K562 (cell line): Measurements from ENCODE around the gene ERCC2. TPM values are rescaled to one million over a fixed set of nuclear protein-coding genes. Genes with fewer than 3 reads are reported as not detected.

ENCODE experiments used
- ATAC-seq: fragments of 200-7000 bp; cut with Tn5 transposase; 3 replicates; pipeline ENCODE4 v1.9.1; 2020; ENCODE audit warnings: moderate library complexity
- BruUV-seq: library from RNA; stranded (reverse); fragments of 400-500 nt; replicated peaks from 2 replicates; lab custom pipeline; 2021; lab: Mats Ljungman, UMichigan
- CTCF ChIA-PET: fragments of 300-600 bp; formaldehyde crosslinking; extraction: SDS; loops from one replicate; lab custom pipeline; 2021; ENCODE audit warnings: low intra/inter-chr PET ratio; lab: Yijun Ruan, JAX
- POLR2A ChIA-PET: fragments of 300-600, 350-650 bp; sonication (Branson Sonifier 250); formaldehyde crosslinking; extraction: SDS; loops from one replicate; lab custom pipeline; 2021; ENCODE audit warnings: antibody characterized with exemption, inconsistent platforms; lab: Yijun Ruan, JAX
- DNase-seq, 4 experiments: peaks; one replicate each; pipeline versions ENCODE4 v3.0.0 to v3.0.0-alpha.2; 2011 to 2018; ENCODE audit warnings: low spot score in 3 of 4, mixed read lengths in 3 of 4; ENCODE audit errors: extremely low read depth in 1 of 4
- FAIRE-seq: peaks from 2 replicates; lab custom pipeline; 2011; peaks lifted over from hg19 to GRCh38; lab: Jason Lieb, UNC
- H2AFZ ChIP-seq: 2 replicates; pipeline ENCODE4 v1.6.0; 2011; ENCODE audit warnings: low read depth, low read length, control low read depth, inconsistent platforms
- H3K27ac ChIP-seq: fragments of 200-600 bp; 3 replicates; pipeline ENCODE4 v1.8.0; 2011; ENCODE audit warnings: low read depth, mild to moderate bottlenecking, control low read depth, inconsistent platforms, low read length, moderate library complexity, mixed read lengths; ENCODE audit errors: extremely low read depth
- H3K27me3 ChIP-seq, 2 experiments: fragments of 300-600 bp in 1 of 2; 2 replicates in 1 of 2; 3 replicates in 1 of 2; pipeline versions ENCODE4 v1.6.0 to v1.8.0; 2011; ENCODE audit warnings: inconsistent platforms in 2 of 2, low read length in 2 of 2, mild to moderate bottlenecking in 1 of 2, mixed read lengths in 1 of 2, moderate library complexity in 1 of 2; ENCODE audit not compliant: control insufficient read depth in 2 of 2, insufficient read depth in 2 of 2
- H3K36me3 ChIP-seq: fragments of 300-600 bp; 3 replicates; pipeline ENCODE4 v1.8.0; 2011; ENCODE audit warnings: mild to moderate bottlenecking, low read length, inconsistent platforms; ENCODE audit not compliant: control insufficient read depth, insufficient read depth
- H3K4me1 ChIP-seq, 2 experiments: fragments of 200-600 bp in 1 of 2; replicated peaks in 1 of 2; 2 replicates in 1 of 2; 3 replicates in 1 of 2; pipeline versions ENCODE4 v1.5.1 to v1.8.0; 2011; ENCODE audit warnings: inconsistent platforms in 2 of 2, low read length in 2 of 2, mild to moderate bottlenecking in 1 of 2, mixed read lengths in 1 of 2, moderate library complexity in 1 of 2; ENCODE audit not compliant: control insufficient read depth in 2 of 2, insufficient read depth in 2 of 2
- H3K4me2 ChIP-seq: 2 replicates; pipeline ENCODE4 v1.6.1; 2011; ENCODE audit warnings: low read length, control low read depth, inconsistent platforms, mixed read lengths; ENCODE audit not compliant: insufficient read depth
- H3K4me3 ChIP-seq: fragments of 200-600 bp; sonication (generic), shearing (Covaris generic); 2 replicates; pipeline ENCODE4 v1.5.1; 2016; ENCODE audit warnings: control low read depth, inconsistent platforms
- H3K79me2 ChIP-seq: fragments of 200-600 bp; 3 replicates; pipeline ENCODE4 v1.8.0; 2011; ENCODE audit warnings: low read length, inconsistent platforms; ENCODE audit not compliant: control insufficient read depth, insufficient read depth
- H3K9ac ChIP-seq, 2 experiments: 2 replicates each; pipeline versions ENCODE4 v1.6.0 to v1.6.1; 2011; ENCODE audit warnings: low read depth in 2 of 2, low read length in 2 of 2, control low read depth in 1 of 2, inconsistent platforms in 1 of 2, mild to moderate bottlenecking in 1 of 2, mixed read lengths in 1 of 2; ENCODE audit not compliant: insufficient read depth in 1 of 2
- H3K9me1 ChIP-seq: one replicate; pipeline ENCODE4 v1.6.0; 2011; ENCODE audit warnings: inconsistent platforms, mild to moderate bottlenecking, low read length, moderate library complexity; ENCODE audit not compliant: control insufficient read depth, insufficient read depth
- H3K9me3 ChIP-seq: replicated peaks from 2 replicates; pipeline ENCODE4 v1.5.1; 2011; ENCODE audit warnings: low read depth, low read length, inconsistent platforms; ENCODE audit not compliant: control insufficient read depth, insufficient read depth
- H4K20me1 ChIP-seq: replicated peaks from 2 replicates; pipeline ENCODE4 v1.6.1; 2011; ENCODE audit warnings: low read length, inconsistent platforms, mixed read lengths; ENCODE audit not compliant: control insufficient read depth, insufficient read depth
- BCOR ChIP-seq: fragments of 450-650 bp; IDR thresholded peaks from 2 replicates; pipeline ENCODE4 v1.6.1; 2016
- RBM25 ChIP-seq: fragments of 200-400 bp; formaldehyde crosslinking; IDR thresholded peaks from 2 replicates; pipeline ENCODE4 v1.6.1; 2018; ENCODE audit warnings: low read length, low read depth, moderate library complexity; ENCODE audit not compliant: severe bottlenecking
- ZBTB33 ChIP-seq: sonication (generic); formaldehyde crosslinking; IDR thresholded peaks from 2 replicates; pipeline ENCODE4 v1.8.1; 2023; ENCODE audit warnings: mild to moderate bottlenecking, missing genetic modification reagents
- ZFP36 ChIP-seq: fragments of 150-350 bp; IDR thresholded peaks from 2 replicates; pipeline ENCODE4 v1.6.1; 2018; ENCODE audit warnings: low read length, low read depth; ENCODE audit not compliant: partially characterized antibody
- ZNF174 ChIP-seq: fragments of 250-450 bp; sonication (Bioruptor Pico); IDR thresholded peaks from 2 replicates; pipeline ENCODE4 v1.4.0; 2020; ENCODE audit warnings: mild to moderate bottlenecking
- ZNF436 ChIP-seq: fragments of 250-450, 450-650 bp; sonication (Bioruptor Pico); formaldehyde crosslinking; IDR thresholded peaks from 2 replicates; pipeline ENCODE4 v1.7.0; 2020; ENCODE audit warnings: mild to moderate bottlenecking
- WGBS: fragments of 100-300 bp; shearing (Covaris generic); methylation state at CpG from one replicate; pipeline ENCODE4 v1.1.6; 2016; ENCODE audit warnings: low coverage, mixed read lengths; ENCODE audit not compliant: insufficient coverage; ENCODE audit errors: missing lambda C conversion rate; 5-methylcytosine and 5-hydroxymethylcytosine counted together
- in situ Hi-C: fragments of 300-500 bp; cut with MboI; formaldehyde crosslinking; loops from 4 replicates; pipeline ENCODE4 v1.15.0; 2018; ENCODE audit warnings: inconsistent platforms, mixed read lengths
- intact Hi-C: fragments of 100-400 bp; cut with micrococcal nuclease; formaldehyde crosslinking; loops from 2 replicates; pipeline ENCODE4 v1.14.2; 2022
- polyA plus RNA-seq, 8 experiments: library from polyadenylated mRNA; depleted of rRNA in 4 of 8; stranded (reverse) in 5 of 8; unstranded in 3 of 8; fragments of >200 nt; fragmentation: Nextera tagmentation in 2 of 8; fragmentation: Illumina TruSeq in 1 of 8; extraction: Ambion mirVana in 2 of 8; extraction: Trizol in 1 of 8; gene quantifications; 2 replicates each; pipeline versions ENCODE4 v1.2.1 to v1.2.3, GENCODE V29; 2011 to 2014; ENCODE audit warnings: inconsistent platforms in 1 of 8, missing spikeins in 1 of 8
- total RNA-seq, 7 experiments: library from RNA; depleted of rRNA in 6 of 7; stranded (reverse); fragments of >200 nt in 6 of 7; fragmentation: Illumina TruSeq in 2 of 7; extraction: Trizol in 2 of 7; gene quantifications; 2 replicates each; pipeline versions ENCODE4 v1.2.1 to v1.2.3, GENCODE V29; 2011 to 2021; ENCODE audit warnings: low replicate concordance in 1 of 7

The ERCC2 gene
- total and polyA plus RNA-seq, 9 of the 15 experiments (the other 6 are each of a cell fraction or from before 2014, with no cell fraction given), result 2.2 to 55.9 (median 23.4) TPM

- FAIRE-seq, result no peak
- ATAC-seq, result peak; percentile 9; the same call in 1 of the 3 replicates
- Histone ChIP-seq H4K20me1 (no peaks in the 10 kb centered on the region), H3K9me1 (no peaks in the 10 kb centered on the region), H3K79me2 (no peaks in the 10 kb centered on the region), H3K4me2 (no peak overlapping the region), H3K4me3 (no peak overlapping the region), H3K36me3 (no peaks in the 10 kb centered on the region), H3K4me1 (peaks cover 2 to 30% of the 10 kb centered on the region in 2 experiments; a peak in 3 of 5 replicates), H3K9me3 (no peaks in the 10 kb centered on the region), H3K27me3 (no peaks in the 10 kb centered on the region), H3K27ac (no peak overlapping the region), H2AFZ (peak overlapping the region; percentile 61), H3K9ac (peak overlapping the region in 1 of 2 experiments; percentile 81; a peak in 2 of 4 replicates)
- ChIA-PET POLR2A (interaction anchor here (1.3 kb wide), 1 partner anchor 9 kb away, joined by 3 read pairs; no protein-coding TSS in a partner anchor), CTCF (no interaction called here)
- in situ Hi-C loops (no loop called here), intact Hi-C loops (no loop called here)
- peak in 1 of 4 experiments; percentile 44 for DNase-seq
- no TSS peak for BruUV-seq
- TF ChIP-seq ZNF174 (CRISPR knock-in tag), result no peak
- 0 out of 2 replicates have a peak, but pooled peaks have one; percentile 47 for TF ChIP-seq ZNF436 (CRISPR knock-in tag)
- TF ChIP-seq BCOR, result 0 out of 2 replicates have a peak, but pooled peaks have one; percentile 22
- TF ChIP-seq ZBTB33, result peak; percentile 93
- TF ChIP-seq ZFP36, result peak; percentile 97
- peak; percentile 21 for TF ChIP-seq RBM25
- WGBS, result 11% methylated on average over 15 of the region's 30 CpGs
Measured at GRCh38 chr19:45323671-45324081, 46.7 kb downstream of the ERCC2 start.
